GM12892 (cell line): ENCODE data around the gene LRRC70.

Experiments used
- POLR2A ChIP-seq: IDR thresholded peaks from 2 replicates; pipeline ENCODE4 v1.6.1; 2011; ENCODE audit warnings: low read depth, low read length, control low read depth
- POLR2AphosphoS5 ChIP-seq: IDR thresholded peaks from 2 replicates; pipeline ENCODE4 v1.6.1; 2011; ENCODE audit warnings: low read depth, low read length, control low read depth

DNA sequence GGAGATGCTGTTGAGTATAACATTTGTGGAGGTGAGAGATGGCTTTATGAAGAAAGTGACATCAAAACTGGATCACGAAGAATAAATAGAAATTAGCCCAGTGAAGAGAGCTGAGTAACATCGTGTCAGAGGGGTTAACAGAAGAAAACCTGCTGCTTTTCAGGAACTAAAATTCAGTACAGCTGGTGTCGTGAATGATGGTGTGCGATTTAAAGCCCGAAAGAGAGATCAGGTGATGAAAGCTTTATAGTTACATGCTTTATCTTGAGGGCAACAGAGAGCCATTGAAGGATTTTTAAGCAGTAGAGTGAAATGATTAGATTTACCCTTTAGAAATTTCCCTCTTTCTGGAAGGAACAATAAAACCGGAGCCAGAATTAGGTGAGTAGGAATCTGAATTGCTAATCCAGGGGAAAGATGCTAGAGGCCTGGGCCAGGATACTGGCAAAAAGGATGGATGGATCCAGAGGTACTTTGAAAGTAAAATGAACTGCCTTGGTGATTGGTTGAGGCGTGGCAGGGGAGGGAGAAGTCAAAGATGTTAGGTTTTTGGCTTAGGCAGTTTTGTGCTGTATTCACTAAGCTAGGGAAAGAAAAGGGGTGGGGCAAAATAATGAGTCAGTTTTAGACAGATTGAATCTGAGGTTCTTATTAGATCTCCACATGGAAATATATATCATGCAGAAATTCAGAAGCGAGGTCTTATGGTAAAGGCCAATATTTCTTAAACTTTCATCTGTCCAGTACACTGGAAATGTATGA lies 3.4 kb downstream of the LRRC70 start:
- no peak for TF ChIP-seq POLR2A
- TF ChIP-seq POLR2AphosphoS5, result no peak
